Gastroesophageal sphincter (tissue), 3 donors: ENCODE results near the gene ELOF1.

ENCODE experiments used
- CTCF ChIP-seq, 4 experiments: fragments of 200-600 bp in 2 of 4; fragments of 450-650 bp in 2 of 4; sonication (generic) in 1 of 4; IDR thresholded peaks; one replicate each; pipeline ENCODE4 v1.5.1; 2017 to 2019; ENCODE audit warnings: antibody characterized with exemption in 4 of 4, mild to moderate bottlenecking in 2 of 4, moderate library complexity in 2 of 4
- EP300 ChIP-seq: sonication (generic); formaldehyde crosslinking; IDR thresholded peaks from one replicate; pipeline ENCODE4 v1.6.1; 2017; ENCODE audit warnings: antibody characterized with exemption, mild to moderate bottlenecking
- POLR2A ChIP-seq, 2 donors: fragments of 450-650 bp; IDR thresholded peaks; one replicate each; pipeline ENCODE4 v1.6.1; 2017; ENCODE audit warnings: antibody characterized with exemption in 2 of 2, mild to moderate bottlenecking in 2 of 2, moderate library complexity in 1 of 2
- POLR2AphosphoS5 ChIP-seq: sonication (generic); formaldehyde crosslinking; IDR thresholded peaks from one replicate; pipeline ENCODE4 v1.6.1; 2017; ENCODE audit warnings: antibody characterized with exemption

- TF ChIP-seq POLR2A (IDR thresholded peaks at IDR 0.05), result no peak
- no peak for TF ChIP-seq POLR2AphosphoS5
- no peak for TF ChIP-seq EP300
- TF ChIP-seq CTCF (IDR thresholded peaks at IDR 0.05), result peak in 3 of 4 experiments; percentile 40 to 59 (median 45)
Observed at GRCh38 chr19:11560404-11561051, 1.5 kb upstream of the ELOF1 start.
